AG10803 (cell line): ENCODE data around the gene PHF21A.

Experiments
- DNase-seq: peaks from one replicate; pipeline ENCODE4 v3.0.0; 2010; ENCODE audit warnings: low read depth
- H3K4me3 ChIP-seq: 2 replicates; pipeline ENCODE4 v1.5.1; 2011; ENCODE audit warnings: mild to moderate bottlenecking, low read length, control low read depth
- TF ChIP-seq, protein P1 (sequence below): conservative IDR thresholded peaks from 2 replicates; pipeline ENCODE4 v1.5.1; 2011; ENCODE audit warnings: mild to moderate bottlenecking, low read length, control low read depth, inconsistent platforms

Gene PHF21A

GRCh38 chr11:46006418-46007070, 114.7 kb downstream of the PHF21A start:
- TF ChIP-seq, protein P1, sequence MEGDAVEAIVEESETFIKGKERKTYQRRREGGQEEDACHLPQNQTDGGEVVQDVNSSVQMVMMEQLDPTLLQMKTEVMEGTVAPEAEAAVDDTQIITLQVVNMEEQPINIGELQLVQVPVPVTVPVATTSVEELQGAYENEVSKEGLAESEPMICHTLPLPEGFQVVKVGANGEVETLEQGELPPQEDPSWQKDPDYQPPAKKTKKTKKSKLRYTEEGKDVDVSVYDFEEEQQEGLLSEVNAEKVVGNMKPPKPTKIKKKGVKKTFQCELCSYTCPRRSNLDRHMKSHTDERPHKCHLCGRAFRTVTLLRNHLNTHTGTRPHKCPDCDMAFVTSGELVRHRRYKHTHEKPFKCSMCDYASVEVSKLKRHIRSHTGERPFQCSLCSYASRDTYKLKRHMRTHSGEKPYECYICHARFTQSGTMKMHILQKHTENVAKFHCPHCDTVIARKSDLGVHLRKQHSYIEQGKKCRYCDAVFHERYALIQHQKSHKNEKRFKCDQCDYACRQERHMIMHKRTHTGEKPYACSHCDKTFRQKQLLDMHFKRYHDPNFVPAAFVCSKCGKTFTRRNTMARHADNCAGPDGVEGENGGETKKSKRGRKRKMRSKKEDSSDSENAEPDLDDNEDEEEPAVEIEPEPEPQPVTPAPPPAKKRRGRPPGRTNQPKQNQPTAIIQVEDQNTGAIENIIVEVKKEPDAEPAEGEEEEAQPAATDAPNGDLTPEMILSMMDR = peak; percentile 91
- DNase-seq = peak; percentile 77

DNA sequence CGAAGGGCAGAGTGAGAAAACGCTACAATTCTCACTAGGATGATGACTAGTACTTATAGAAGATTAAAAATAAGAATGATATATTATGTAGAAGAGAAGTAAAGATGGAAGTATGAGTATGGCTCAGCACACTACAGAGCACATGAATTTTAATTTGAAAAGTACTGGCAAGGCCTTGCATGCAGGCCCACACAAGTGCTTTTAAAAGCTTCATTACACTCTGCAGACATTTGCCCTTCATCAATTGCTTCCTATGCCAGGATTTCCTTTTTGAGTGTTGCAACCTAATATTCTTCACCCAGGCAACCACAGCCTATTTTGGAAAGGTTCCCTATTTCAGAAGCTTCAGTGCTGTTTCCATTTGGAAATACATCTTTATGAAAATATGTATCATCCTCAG, 117.7 kb downstream of the PHF21A start:
- no peak overlapping the region for H3K4me3 ChIP-seq
- TF ChIP-seq, protein P1 = no peak
- peak; percentile 73 for DNase-seq

More at GRCh38 chr11:46006418-46007070, 114.7 kb downstream of the PHF21A start:
- H3K4me3 ChIP-seq = no peak overlapping the region

- no peak overlapping the region for H3K4me3 ChIP-seq
- TF ChIP-seq, protein P1 = no peak
- DNase-seq = peak; percentile 29
Measured at GRCh38 chr11:46002189-46002588, 119.1 kb downstream of the PHF21A start.

DNA sequence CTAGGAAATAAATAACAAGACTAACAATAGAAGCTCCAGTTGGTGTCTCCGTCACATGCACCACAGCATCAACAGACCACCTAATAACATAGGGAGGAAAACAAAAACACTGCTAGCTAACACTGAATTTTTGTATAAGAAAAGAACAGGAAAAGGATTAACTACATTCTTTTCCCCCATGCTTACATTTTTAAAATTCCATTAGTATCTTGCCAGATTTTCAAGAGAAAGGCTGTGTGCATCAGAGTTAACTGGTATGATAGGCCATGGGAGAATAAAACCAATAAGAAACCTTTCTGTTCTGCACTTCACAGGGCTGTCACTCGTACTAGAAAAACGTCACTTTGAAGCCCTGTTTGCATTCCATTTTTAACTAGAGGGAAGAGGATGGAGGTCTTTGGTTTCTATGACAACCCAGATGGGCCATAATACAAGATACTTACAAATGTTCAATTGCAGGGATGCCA, 119.8 kb downstream of the PHF21A start:
- DNase-seq = peak; percentile 80
- TF ChIP-seq, protein P1 = no peak
- H3K4me3 ChIP-seq = no peak overlapping the region

- TF ChIP-seq, protein P1 = no peak
- no peak overlapping the region for H3K4me3 ChIP-seq
- DNase-seq = no peak
Measured at GRCh38 chr11:45997599-45997998, 123.7 kb downstream of the PHF21A start.

- no peak overlapping the region for H3K4me3 ChIP-seq
- TF ChIP-seq, protein P1 = no peak
- DNase-seq = no peak
Measured at GRCh38 chr11:45995342-45995734, 125.9 kb downstream of the PHF21A start.
